Panc1 (cell line): ENCODE results near the gene KCNT1. TPM values are rescaled to one million over a fixed set of nuclear protein-coding genes. Genes with fewer than 3 reads are reported as not detected.
A peak's percentile ranks its signal among the peaks of the same experiment; 100 is the strongest.

Experiments used
- ATAC-seq: fragments of 200-7000 bp; cut with Tn5 transposase; 2 replicates; pipeline ENCODE4 v1.9.1; 2020; ENCODE audit warnings: mild to moderate bottlenecking, moderate library complexity
- BruUV-seq: library from RNA; stranded (reverse); fragments of 400-500 nt; replicated peaks from 2 replicates; lab custom pipeline; 2021; lab: Mats Ljungman, UMichigan
- CTCF ChIA-PET: fragments of 300-600 bp; sonication (Branson Sonifier 250); formaldehyde crosslinking; loops from one replicate; lab custom pipeline; 2022; ENCODE audit warnings: antibody characterized with exemption; lab: Charles Lee
- POLR2A ChIA-PET: fragments of 300-600 bp; sonication (Branson Sonifier 250); formaldehyde crosslinking; loops from one replicate; lab custom pipeline; 2022; ENCODE audit warnings: antibody characterized with exemption; lab: Charles Lee
- DNase-seq: peaks from one replicate; pipeline ENCODE4 v3.0.0-alpha.2; 2010; ENCODE audit warnings: low read depth, low spot score
- H3K27ac ChIP-seq: 2 replicates; pipeline ENCODE4 v1.5.1; 2011; ENCODE audit warnings: mild to moderate bottlenecking, low read length, inconsistent platforms
- H3K27me3 ChIP-seq: fragments of 200-500 bp; sonication (Bioruptor generic); 2 replicates; pipeline ENCODE4 v1.6.0; 2014; ENCODE audit warnings: low read length, inconsistent platforms; ENCODE audit not compliant: control insufficient read depth, insufficient read depth
- H3K36me3 ChIP-seq: fragments of 200-500 bp; sonication (Bioruptor generic); 2 replicates; pipeline ENCODE4 v1.5.1; 2014; ENCODE audit warnings: inconsistent platforms, mild to moderate bottlenecking, low read length, moderate library complexity; ENCODE audit not compliant: control insufficient read depth, insufficient read depth
- H3K4me1 ChIP-seq: 2 replicates; pipeline ENCODE4 v1.5.1; 2011; ENCODE audit warnings: inconsistent platforms, mild to moderate bottlenecking, low read length, moderate library complexity; ENCODE audit not compliant: control insufficient read depth, insufficient read depth
- H3K4me3 ChIP-seq, 2 experiments: 2 replicates each; pipeline ENCODE4 v1.5.1; 2011 to 2012; ENCODE audit warnings: low read depth in 2 of 2, low read length in 2 of 2, mild to moderate bottlenecking in 2 of 2, inconsistent platforms in 1 of 2, moderate library complexity in 1 of 2
- H3K9me3 ChIP-seq: fragments of 200-500 bp; sonication (Bioruptor generic); 2 replicates; pipeline ENCODE4 v1.5.1; 2014; ENCODE audit warnings: low read depth, mild to moderate bottlenecking, inconsistent platforms, low read length, moderate library complexity; ENCODE audit not compliant: control insufficient read depth, insufficient read depth
- POLR2AphosphoS5 ChIP-seq: IDR thresholded peaks from 2 replicates; pipeline ENCODE4 v1.6.1; 2012; ENCODE audit warnings: mild to moderate bottlenecking, low read depth, low read length, moderate library complexity
- SIN3A ChIP-seq: IDR thresholded peaks from 2 replicates; pipeline ENCODE4 v1.6.1; 2012; ENCODE audit warnings: low read depth, mild to moderate bottlenecking, low read length, moderate library complexity, borderline replicate concordance; ENCODE audit not compliant: insufficient read depth
- TCF7L2 ChIP-seq: IDR thresholded peaks from 2 replicates; pipeline ENCODE4 v1.6.1; 2011; ENCODE audit warnings: mild to moderate bottlenecking, low read depth, low read length, inconsistent platforms
- in situ Hi-C: cut with HindIII; loops from 2 replicates; pipeline ENCODE4 v1.10.0; 2016; ENCODE audit warnings: low sequenced_read_pairs, low pct_unique_long_range_greater_than_20kb
- intact Hi-C: fragments of 100-400 bp; cut with micrococcal nuclease; formaldehyde crosslinking; loops from one replicate; pipeline ENCODE4 v1.10.0; 2022; ENCODE audit not compliant: unreplicated experiment
- total RNA-seq: library from RNA; stranded (reverse); gene quantifications from one replicate; pipeline ENCODE4 v1.2.1, GENCODE V29; 2021; ENCODE audit not compliant: unreplicated experiment
- TF ChIP-seq, protein P1 (sequence below), 2 experiments: IDR thresholded peaks; 2 replicates each; pipeline ENCODE4 v1.6.1; 2011 to 2012; ENCODE audit warnings: low read depth in 2 of 2, control low read depth in 1 of 2, low read length in 1 of 2, mild to moderate bottlenecking in 1 of 2, moderate library complexity in 1 of 2; ENCODE audit not compliant: insufficient read depth in 1 of 2
- TF ChIP-seq, protein P2 (sequence below): fragments of 450-650 bp; IDR thresholded peaks from 2 replicates; pipeline ENCODE4 v1.5.1; 2017; ENCODE audit warnings: mild to moderate bottlenecking

KCNT1 gene
- total RNA-seq, 1 experiment from 2014 or later: not detected

DNA sequence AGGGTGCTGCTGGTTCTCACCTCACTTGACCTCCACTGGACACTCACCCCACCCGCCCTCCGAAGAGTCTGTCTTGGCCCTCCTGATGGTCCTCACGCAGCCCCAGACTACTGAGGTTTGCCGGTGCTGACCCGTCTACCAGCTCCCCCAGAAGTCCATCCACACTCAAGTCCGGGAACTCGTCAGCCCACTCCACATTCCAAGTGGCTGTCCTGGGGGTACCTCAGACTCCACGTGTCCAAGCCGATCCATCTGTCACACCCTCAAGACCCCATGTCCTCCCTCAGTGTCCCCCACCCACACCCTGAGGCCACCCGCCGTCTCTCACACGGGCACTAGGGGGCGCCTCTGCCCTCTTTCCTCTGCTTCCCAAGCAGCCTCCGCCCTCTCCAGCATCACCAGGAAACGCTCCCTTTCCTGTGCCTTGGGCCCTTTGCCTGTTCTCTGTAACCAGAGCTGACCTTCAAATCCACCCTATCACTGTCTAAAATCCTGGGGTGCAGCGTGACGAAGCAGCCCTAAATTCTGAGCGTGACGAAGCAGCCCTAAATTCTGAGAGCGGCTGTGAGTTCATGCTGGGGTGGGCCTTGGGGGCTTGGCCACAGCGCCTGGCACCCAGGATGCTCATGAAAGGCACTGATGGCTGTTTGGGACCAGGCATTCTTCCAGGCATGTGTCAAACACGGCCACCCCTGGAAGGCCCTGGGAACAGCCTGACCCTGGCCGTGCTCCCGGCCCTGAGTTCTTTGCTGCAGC lies 95.7 kb downstream of the KCNT1 start:
- intact Hi-C loops: no loop called here
- Histone ChIP-seq H3K36me3 (no peaks in the 10 kb centered on the region), H3K27me3 (no peaks in the 10 kb centered on the region), H3K9me3 (no peaks in the 10 kb centered on the region), H3K27ac (no peak overlapping the region), H3K4me1 (no peaks in the 10 kb centered on the region), H3K4me3 (no peak overlapping the region)
- in situ Hi-C loops: no loop called here
- no peak for DNase-seq
- no peak for TF ChIP-seq POLR2AphosphoS5
- TF ChIP-seq, protein P1, sequence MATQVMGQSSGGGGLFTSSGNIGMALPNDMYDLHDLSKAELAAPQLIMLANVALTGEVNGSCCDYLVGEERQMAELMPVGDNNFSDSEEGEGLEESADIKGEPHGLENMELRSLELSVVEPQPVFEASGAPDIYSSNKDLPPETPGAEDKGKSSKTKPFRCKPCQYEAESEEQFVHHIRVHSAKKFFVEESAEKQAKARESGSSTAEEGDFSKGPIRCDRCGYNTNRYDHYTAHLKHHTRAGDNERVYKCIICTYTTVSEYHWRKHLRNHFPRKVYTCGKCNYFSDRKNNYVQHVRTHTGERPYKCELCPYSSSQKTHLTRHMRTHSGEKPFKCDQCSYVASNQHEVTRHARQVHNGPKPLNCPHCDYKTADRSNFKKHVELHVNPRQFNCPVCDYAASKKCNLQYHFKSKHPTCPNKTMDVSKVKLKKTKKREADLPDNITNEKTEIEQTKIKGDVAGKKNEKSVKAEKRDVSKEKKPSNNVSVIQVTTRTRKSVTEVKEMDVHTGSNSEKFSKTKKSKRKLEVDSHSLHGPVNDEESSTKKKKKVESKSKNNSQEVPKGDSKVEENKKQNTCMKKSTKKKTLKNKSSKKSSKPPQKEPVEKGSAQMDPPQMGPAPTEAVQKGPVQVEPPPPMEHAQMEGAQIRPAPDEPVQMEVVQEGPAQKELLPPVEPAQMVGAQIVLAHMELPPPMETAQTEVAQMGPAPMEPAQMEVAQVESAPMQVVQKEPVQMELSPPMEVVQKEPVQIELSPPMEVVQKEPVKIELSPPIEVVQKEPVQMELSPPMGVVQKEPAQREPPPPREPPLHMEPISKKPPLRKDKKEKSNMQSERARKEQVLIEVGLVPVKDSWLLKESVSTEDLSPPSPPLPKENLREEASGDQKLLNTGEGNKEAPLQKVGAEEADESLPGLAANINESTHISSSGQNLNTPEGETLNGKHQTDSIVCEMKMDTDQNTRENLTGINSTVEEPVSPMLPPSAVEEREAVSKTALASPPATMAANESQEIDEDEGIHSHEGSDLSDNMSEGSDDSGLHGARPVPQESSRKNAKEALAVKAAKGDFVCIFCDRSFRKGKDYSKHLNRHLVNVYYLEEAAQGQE (IDR thresholded peaks at IDR 0.05; ENCODE audit: insufficient read depth in 1 of 2, low read depth in 2 of 2, low read length in 1 of 2): no peak
- TF ChIP-seq SIN3A: no peak
- TF ChIP-seq, protein P2, sequence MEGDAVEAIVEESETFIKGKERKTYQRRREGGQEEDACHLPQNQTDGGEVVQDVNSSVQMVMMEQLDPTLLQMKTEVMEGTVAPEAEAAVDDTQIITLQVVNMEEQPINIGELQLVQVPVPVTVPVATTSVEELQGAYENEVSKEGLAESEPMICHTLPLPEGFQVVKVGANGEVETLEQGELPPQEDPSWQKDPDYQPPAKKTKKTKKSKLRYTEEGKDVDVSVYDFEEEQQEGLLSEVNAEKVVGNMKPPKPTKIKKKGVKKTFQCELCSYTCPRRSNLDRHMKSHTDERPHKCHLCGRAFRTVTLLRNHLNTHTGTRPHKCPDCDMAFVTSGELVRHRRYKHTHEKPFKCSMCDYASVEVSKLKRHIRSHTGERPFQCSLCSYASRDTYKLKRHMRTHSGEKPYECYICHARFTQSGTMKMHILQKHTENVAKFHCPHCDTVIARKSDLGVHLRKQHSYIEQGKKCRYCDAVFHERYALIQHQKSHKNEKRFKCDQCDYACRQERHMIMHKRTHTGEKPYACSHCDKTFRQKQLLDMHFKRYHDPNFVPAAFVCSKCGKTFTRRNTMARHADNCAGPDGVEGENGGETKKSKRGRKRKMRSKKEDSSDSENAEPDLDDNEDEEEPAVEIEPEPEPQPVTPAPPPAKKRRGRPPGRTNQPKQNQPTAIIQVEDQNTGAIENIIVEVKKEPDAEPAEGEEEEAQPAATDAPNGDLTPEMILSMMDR: peak; percentile 88
- no TSS peak for BruUV-seq
- ChIA-PET CTCF (interaction anchor here (0.7 kb wide), 1 partner anchor 163 kb away, joined by 3 read pairs; no protein-coding TSS in a partner anchor), POLR2A (no interaction called here)
- ATAC-seq: peak; percentile 87

DNA sequence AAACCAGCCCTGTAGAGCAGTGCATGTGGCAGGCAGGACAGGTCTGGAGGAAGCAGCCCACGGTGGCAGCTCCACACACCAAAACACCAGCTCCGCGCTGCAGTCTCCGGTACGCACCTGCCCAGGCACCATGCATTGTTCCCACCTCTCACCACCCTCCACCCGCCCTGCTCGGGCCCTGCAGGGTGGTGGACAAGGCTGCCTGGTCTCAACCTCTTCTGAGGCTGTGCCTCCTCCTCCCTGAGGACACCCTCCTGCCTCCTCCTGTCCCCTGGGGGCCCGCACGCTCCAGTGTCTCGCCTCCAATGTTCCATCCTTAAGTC lies 96.2 kb downstream of the KCNT1 start:
- ATAC-seq: no peak
- ChIA-PET CTCF (no interaction called here), POLR2A (no interaction called here)
- TF ChIP-seq, protein P1 (IDR thresholded peaks at IDR 0.05; ENCODE audit: insufficient read depth in 1 of 2, low read depth in 2 of 2, low read length in 1 of 2): no peak
- TF ChIP-seq POLR2AphosphoS5: no peak
- no peak for TF ChIP-seq TCF7L2
- TF ChIP-seq, protein P2: no peak
- no peak for TF ChIP-seq SIN3A
- DNase-seq: no peak
- no TSS peak for BruUV-seq
- H3K9me3 ChIP-seq: no peaks in the 10 kb centered on the region
- intact Hi-C loops: no loop called here
- H3K27ac ChIP-seq: no peak overlapping the region
- no peaks in the 10 kb centered on the region for H3K36me3 ChIP-seq
- H3K4me1 ChIP-seq: no peaks in the 10 kb centered on the region
- no peaks in the 10 kb centered on the region for H3K27me3 ChIP-seq
- in situ Hi-C loops: no loop called here
- no peak overlapping the region for H3K4me3 ChIP-seq
